Measurements from ENCODE around the gene TMEM97. TPM values are rescaled to one million over a fixed set of nuclear protein-coding genes. Genes with fewer than 3 reads are reported as not detected.

TMEM97 gene
- total RNA-seq, 1 donor from 2014 or later, result 2.5 TPM

DNA sequence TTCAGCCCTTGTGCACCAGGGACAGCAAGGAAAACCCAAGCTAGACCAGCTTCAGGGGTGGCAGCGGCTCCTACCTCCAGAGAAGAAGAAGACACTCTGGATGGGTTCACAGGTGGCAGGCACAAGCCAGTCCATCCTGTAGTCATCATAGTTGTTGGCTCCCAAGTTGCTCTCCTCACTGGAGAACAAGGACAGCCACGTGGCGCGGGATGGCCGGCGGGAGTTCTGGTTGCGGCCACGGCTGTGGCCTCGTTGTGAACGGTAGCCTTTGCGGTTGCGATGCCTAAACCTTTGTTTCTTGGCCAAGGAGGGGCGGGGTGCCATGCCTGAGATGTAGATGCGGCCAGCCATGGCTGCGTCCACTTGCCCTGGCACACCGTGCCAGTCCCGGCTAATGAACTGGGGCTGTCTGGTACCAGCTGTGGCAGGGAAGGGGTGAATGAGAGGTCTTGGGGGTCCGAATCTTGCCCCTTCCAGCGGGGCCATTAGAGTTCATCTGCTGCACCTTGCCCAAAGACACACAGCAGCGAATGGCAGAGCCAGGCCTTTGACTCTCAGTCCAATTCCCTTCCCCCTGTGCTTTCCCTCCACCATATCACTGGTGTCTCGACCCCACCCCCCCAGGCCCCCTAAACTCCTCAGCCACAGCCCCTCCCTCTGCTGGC lies 48.8 kb downstream of the TMEM97 start:
- no peaks in the 10 kb centered on the region for H3K27me3 ChIP-seq
- H3K9me3 ChIP-seq, result no peaks in the 10 kb centered on the region
- TF ChIP-seq POLR2AphosphoS5 (IDR thresholded peaks at IDR 0.05; ENCODE audit: insufficient read depth in 1 of 2, low read depth in 1 of 2) (no peak), POLR2A (IDR thresholded peaks at IDR 0.05) (no peak)
- TF ChIP-seq, protein P1, sequence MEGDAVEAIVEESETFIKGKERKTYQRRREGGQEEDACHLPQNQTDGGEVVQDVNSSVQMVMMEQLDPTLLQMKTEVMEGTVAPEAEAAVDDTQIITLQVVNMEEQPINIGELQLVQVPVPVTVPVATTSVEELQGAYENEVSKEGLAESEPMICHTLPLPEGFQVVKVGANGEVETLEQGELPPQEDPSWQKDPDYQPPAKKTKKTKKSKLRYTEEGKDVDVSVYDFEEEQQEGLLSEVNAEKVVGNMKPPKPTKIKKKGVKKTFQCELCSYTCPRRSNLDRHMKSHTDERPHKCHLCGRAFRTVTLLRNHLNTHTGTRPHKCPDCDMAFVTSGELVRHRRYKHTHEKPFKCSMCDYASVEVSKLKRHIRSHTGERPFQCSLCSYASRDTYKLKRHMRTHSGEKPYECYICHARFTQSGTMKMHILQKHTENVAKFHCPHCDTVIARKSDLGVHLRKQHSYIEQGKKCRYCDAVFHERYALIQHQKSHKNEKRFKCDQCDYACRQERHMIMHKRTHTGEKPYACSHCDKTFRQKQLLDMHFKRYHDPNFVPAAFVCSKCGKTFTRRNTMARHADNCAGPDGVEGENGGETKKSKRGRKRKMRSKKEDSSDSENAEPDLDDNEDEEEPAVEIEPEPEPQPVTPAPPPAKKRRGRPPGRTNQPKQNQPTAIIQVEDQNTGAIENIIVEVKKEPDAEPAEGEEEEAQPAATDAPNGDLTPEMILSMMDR (IDR thresholded peaks at IDR 0.05), result no peak
- peaks cover 7% of the 10 kb centered on the region for H3K4me1 ChIP-seq
- no peak for DNase-seq (ENCODE audit: extremely low spot score in 2 of 2)
- no peak overlapping the region for H3K4me3 ChIP-seq
- H3K36me3 ChIP-seq, result peaks cover 0 to 12% of the 10 kb centered on the region in 2 donors
- intact Hi-C loops (cut with DNase I), result no loop called here
- H3K27ac ChIP-seq, result no peak overlapping the region

DNA sequence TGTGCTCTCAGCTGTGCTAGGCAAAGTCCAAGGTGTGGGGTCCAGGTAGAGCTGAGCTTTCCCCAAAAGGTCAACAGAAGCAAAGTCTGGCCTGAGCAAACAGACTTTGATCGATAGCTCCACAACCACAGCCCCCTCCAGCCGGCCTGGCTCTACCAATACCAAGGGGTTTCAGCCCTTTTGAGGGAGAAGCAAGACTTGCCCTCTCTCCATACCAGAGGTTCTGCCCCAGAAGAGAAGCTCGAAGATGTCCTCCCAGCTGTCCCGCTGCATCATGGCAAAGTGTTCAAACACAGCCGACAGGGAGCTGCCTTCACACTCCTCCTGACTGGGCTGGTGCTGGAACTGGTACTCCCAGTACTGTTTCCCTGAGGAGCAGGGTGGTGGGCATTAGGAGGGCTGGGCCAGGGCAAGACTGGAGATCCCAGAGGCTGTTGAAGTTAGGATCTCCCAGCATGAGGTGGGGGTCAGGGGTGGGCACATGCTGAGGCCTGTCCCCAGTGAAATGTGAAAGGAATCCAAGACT lies 49.4 kb downstream of the TMEM97 start:
- Histone ChIP-seq H3K27ac (no peak overlapping the region), H3K27me3 (no peaks in the 10 kb centered on the region), H3K9me3 (no peaks in the 10 kb centered on the region), H3K4me3 (no peak overlapping the region), H3K36me3 (peaks cover 0 to 6% of the 10 kb centered on the region in 2 donors), H3K4me1 (peaks cover 13% of the 10 kb centered on the region)
- DNase-seq (ENCODE audit: extremely low spot score in 2 of 2), result no peak
- intact Hi-C loops (cut with DNase I), result no loop called here
- TF ChIP-seq POLR2A (IDR thresholded peaks at IDR 0.05), result no peak
- TF ChIP-seq, protein P1 (IDR thresholded peaks at IDR 0.05), result no peak
- no peak for TF ChIP-seq POLR2AphosphoS5 (IDR thresholded peaks at IDR 0.05; ENCODE audit: insufficient read depth in 1 of 2, low read depth in 1 of 2)

GRCh38 chr17:28368915-28369683 lies 50.1 kb downstream of the TMEM97 start:
- intact Hi-C loops (cut with DNase I), result no loop called here
- no peaks in the 10 kb centered on the region for H3K27me3 ChIP-seq
- H3K4me1 ChIP-seq, result peaks cover 17% of the 10 kb centered on the region
- DNase-seq (ENCODE audit: extremely low spot score in 2 of 2), result no peak
- H3K27ac ChIP-seq, result no peak overlapping the region
- no peaks in the 10 kb centered on the region for H3K36me3 ChIP-seq
- no peaks in the 10 kb centered on the region for H3K9me3 ChIP-seq
- TF ChIP-seq, protein P1 (IDR thresholded peaks at IDR 0.05), result no peak
- TF ChIP-seq POLR2AphosphoS5 (IDR thresholded peaks at IDR 0.05; ENCODE audit: insufficient read depth in 1 of 2, low read depth in 1 of 2) (no peak), POLR2A (IDR thresholded peaks at IDR 0.05) (no peak)
- no peak overlapping the region for H3K4me3 ChIP-seq

GRCh38 chr17:28369684-28370034 lies 50.7 kb downstream of the TMEM97 start:
- Histone ChIP-seq H3K9me3 (no peaks in the 10 kb centered on the region), H3K4me3 (no peak overlapping the region), H3K4me1 (peaks cover 17% of the 10 kb centered on the region), H3K27ac (no peak overlapping the region), H3K27me3 (no peaks in the 10 kb centered on the region), H3K36me3 (no peaks in the 10 kb centered on the region)
- intact Hi-C loops (cut with DNase I), result no loop called here
- TF ChIP-seq, protein P1 (IDR thresholded peaks at IDR 0.05), result no peak
- TF ChIP-seq POLR2AphosphoS5 (IDR thresholded peaks at IDR 0.05; ENCODE audit: insufficient read depth in 1 of 2, low read depth in 1 of 2), result no peak
- no peak for TF ChIP-seq POLR2A (IDR thresholded peaks at IDR 0.05)
- DNase-seq (ENCODE audit: extremely low spot score in 2 of 2), result no peak
